Ishikawa (cell line): ENCODE measurements around the gene IQCH.

ENCODE experiments used
- CEBPB ChIP-seq: IDR thresholded peaks from 2 replicates; pipeline ENCODE4 v1.6.1; 2012
- CREB1 ChIP-seq: IDR thresholded peaks from 2 replicates; pipeline ENCODE4 v1.6.1; 2012; ENCODE audit warnings: low read depth
- EGR1 ChIP-seq: IDR thresholded peaks from 2 replicates; pipeline ENCODE4 v1.6.1; 2012
- EP300 ChIP-seq: IDR thresholded peaks from 2 replicates; pipeline ENCODE4 v1.6.1; 2012; ENCODE audit warnings: borderline replicate concordance
- FOXM1 ChIP-seq: IDR thresholded peaks from 2 replicates; pipeline ENCODE4 v1.6.1; 2012; ENCODE audit warnings: low read depth, borderline replicate concordance
- NFIC ChIP-seq: IDR thresholded peaks from 2 replicates; pipeline ENCODE4 v1.6.1; 2012
- RAD21 ChIP-seq: IDR thresholded peaks from 2 replicates; pipeline ENCODE4 v1.6.1; 2012; ENCODE audit warnings: low read depth
- TAF1 ChIP-seq: IDR thresholded peaks from 2 replicates; pipeline ENCODE4 v1.6.1; 2012; ENCODE audit warnings: low read depth, mild to moderate bottlenecking
- TCF12 ChIP-seq: IDR thresholded peaks from 2 replicates; pipeline ENCODE4 v1.6.1; 2012; ENCODE audit warnings: low read depth
- TEAD4 ChIP-seq: IDR thresholded peaks from 2 replicates; pipeline ENCODE4 v1.6.1; 2012
- USF1 ChIP-seq: IDR thresholded peaks from 2 replicates; pipeline ENCODE4 v1.6.1; 2012
- YY1 ChIP-seq: IDR thresholded peaks from 2 replicates; pipeline ENCODE4 v1.6.1; 2012; ENCODE audit warnings: low read depth
- ZBTB7A ChIP-seq: IDR thresholded peaks from 2 replicates; pipeline ENCODE4 v1.6.1; 2012; ENCODE audit warnings: low read depth
- TF ChIP-seq, protein P1 (sequence below): IDR thresholded peaks from 2 replicates; pipeline ENCODE4 v1.6.1; 2012; ENCODE audit warnings: low read depth, mild to moderate bottlenecking
- TF ChIP-seq, protein P2 (sequence below): IDR thresholded peaks from 2 replicates; pipeline ENCODE4 v1.6.1; 2012

The IQCH gene

GRCh38 chr15:67524235-67524634 lies 269.6 kb downstream of the IQCH start:
- TF ChIP-seq TCF12 = no peak
- no peak for TF ChIP-seq FOXM1
- TF ChIP-seq, protein P1, sequence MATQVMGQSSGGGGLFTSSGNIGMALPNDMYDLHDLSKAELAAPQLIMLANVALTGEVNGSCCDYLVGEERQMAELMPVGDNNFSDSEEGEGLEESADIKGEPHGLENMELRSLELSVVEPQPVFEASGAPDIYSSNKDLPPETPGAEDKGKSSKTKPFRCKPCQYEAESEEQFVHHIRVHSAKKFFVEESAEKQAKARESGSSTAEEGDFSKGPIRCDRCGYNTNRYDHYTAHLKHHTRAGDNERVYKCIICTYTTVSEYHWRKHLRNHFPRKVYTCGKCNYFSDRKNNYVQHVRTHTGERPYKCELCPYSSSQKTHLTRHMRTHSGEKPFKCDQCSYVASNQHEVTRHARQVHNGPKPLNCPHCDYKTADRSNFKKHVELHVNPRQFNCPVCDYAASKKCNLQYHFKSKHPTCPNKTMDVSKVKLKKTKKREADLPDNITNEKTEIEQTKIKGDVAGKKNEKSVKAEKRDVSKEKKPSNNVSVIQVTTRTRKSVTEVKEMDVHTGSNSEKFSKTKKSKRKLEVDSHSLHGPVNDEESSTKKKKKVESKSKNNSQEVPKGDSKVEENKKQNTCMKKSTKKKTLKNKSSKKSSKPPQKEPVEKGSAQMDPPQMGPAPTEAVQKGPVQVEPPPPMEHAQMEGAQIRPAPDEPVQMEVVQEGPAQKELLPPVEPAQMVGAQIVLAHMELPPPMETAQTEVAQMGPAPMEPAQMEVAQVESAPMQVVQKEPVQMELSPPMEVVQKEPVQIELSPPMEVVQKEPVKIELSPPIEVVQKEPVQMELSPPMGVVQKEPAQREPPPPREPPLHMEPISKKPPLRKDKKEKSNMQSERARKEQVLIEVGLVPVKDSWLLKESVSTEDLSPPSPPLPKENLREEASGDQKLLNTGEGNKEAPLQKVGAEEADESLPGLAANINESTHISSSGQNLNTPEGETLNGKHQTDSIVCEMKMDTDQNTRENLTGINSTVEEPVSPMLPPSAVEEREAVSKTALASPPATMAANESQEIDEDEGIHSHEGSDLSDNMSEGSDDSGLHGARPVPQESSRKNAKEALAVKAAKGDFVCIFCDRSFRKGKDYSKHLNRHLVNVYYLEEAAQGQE = no peak
- no peak for TF ChIP-seq EGR1
- TF ChIP-seq CEBPB = no peak
- no peak for TF ChIP-seq TAF1
- no peak for TF ChIP-seq NFIC
- TF ChIP-seq USF1 = no peak
- no peak for TF ChIP-seq CREB1
- TF ChIP-seq TEAD4 = no peak
- TF ChIP-seq EP300 = no peak
- TF ChIP-seq, protein P2, sequence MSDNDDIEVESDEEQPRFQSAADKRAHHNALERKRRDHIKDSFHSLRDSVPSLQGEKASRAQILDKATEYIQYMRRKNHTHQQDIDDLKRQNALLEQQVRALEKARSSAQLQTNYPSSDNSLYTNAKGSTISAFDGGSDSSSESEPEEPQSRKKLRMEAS = no peak
- no peak for TF ChIP-seq ZBTB7A
- no peak for TF ChIP-seq RAD21
- no peak for TF ChIP-seq YY1

DNA sequence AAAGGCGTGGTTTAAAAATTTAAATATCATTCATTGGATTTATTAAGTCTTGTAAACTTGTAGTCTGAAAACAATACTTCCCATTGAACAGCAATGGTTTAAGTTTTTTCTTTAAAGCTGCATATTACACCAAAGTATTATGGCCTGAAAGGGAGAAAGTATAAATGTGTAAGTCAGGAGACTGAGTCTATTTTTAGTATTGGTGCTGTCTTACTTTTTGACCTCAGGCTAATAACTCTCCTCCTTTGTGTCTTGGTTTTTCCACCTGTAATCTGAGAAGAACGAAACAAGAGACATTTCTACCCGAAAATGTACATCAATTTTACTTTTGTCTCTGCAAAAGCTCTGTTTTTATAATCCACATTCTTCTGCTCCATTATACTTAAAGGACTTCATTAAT lies 273.9 kb downstream of the IQCH start:
- no peak for TF ChIP-seq NFIC
- TF ChIP-seq ZBTB7A = no peak
- TF ChIP-seq CREB1 = no peak
- TF ChIP-seq FOXM1 = no peak
- TF ChIP-seq, protein P1 = no peak
- TF ChIP-seq TAF1 = no peak
- TF ChIP-seq, protein P2 = no peak
- TF ChIP-seq USF1 = no peak
- TF ChIP-seq EP300 = no peak
- no peak for TF ChIP-seq EGR1
- TF ChIP-seq TEAD4 = no peak
- no peak for TF ChIP-seq RAD21
- no peak for TF ChIP-seq TCF12
- no peak for TF ChIP-seq CEBPB
- no peak for TF ChIP-seq YY1

GRCh38 chr15:67531379-67531914 lies 276.9 kb downstream of the IQCH start:
- TF ChIP-seq TCF12 (no peak), RAD21 (no peak), TAF1 (no peak), ZBTB7A (no peak), NFIC (no peak), USF1 (no peak), EP300 (no peak), CEBPB (no peak), EGR1 (no peak), YY1 (no peak), TEAD4 (no peak), CREB1 (no peak), FOXM1 (no peak)
- TF ChIP-seq, protein P1 = no peak

GRCh38 chr15:67533873-67534272 lies 279.3 kb downstream of the IQCH start:
- no peak for TF ChIP-seq FOXM1
- TF ChIP-seq CREB1 = no peak
- no peak for TF ChIP-seq CEBPB
- TF ChIP-seq RAD21 = no peak
- no peak for TF ChIP-seq USF1
- TF ChIP-seq, protein P1 = no peak
- TF ChIP-seq EGR1 = no peak
- TF ChIP-seq NFIC = no peak
- no peak for TF ChIP-seq TAF1
- TF ChIP-seq, protein P2 = no peak
- TF ChIP-seq EP300 = no peak
- no peak for TF ChIP-seq TCF12
- TF ChIP-seq TEAD4 = no peak
